Measurements from ENCODE around the gene AK9.

- TF ChIP-seq REST (IDR thresholded peaks at IDR 0.05; ENCODE audit: insufficient read depth in 1 of 2, low read depth in 2 of 2, low read length in 2 of 2) (no peak), TAF1 (IDR thresholded peaks at IDR 0.05; ENCODE audit: borderline replicate concordance, insufficient read depth, low read length) (no peak)
These were observed 14.3 kb upstream of the AK9 start for GRCh38 chr6:109705258-109705657.
